ENCODE results near the gene FILIP1L. TPM values are rescaled to one million over a fixed set of nuclear protein-coding genes. Genes with fewer than 3 reads are reported as not detected.
A peak's percentile ranks its signal among the peaks of the same experiment; 100 is the strongest.

Gene FILIP1L
- polyA plus RNA-seq, 1 of the 3 experiments (the other 2 are of a cell fraction), result 26.8 TPM

DNA sequence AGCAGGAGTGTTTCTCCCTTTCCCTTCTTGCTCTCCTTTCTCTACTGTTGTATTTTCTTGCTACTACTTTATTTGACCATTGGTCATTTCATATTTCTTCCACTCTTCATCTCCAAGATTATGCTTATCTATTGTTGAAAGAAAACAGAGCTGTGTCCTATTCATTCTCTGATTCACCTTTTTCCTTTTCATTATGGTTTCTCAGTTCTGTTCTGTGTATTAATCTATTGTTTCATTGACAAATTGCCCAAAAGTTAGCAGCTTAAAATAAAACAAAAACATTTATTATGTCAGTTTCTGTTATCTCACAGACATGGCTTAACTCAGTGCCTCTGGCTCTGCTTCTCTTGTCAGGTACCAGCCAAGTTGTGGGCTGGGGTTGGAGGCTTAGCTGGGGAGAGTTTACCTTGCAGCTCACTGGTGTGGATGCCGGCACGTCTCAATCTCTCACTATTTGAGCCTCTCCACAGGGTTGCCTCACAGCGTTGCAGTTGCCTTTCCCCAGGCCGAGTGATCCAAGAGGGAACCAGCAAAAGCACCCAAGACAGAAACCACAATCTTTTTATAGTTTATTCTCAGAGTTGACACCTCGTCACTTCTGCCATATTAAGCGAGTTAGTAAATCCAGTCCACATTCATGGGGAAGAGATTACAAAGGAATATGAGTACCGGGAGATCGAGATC is 36.9 kb upstream of the FILIP1L start:
- H3K9ac ChIP-seq, result no peak overlapping the region
- no peak overlapping the region for H3K4me2 ChIP-seq
- 97% methylated on average over 8 of the region's 8 CpGs for WGBS (ENCODE audit: low lambda C conversion rate)
- H3K9me2 ChIP-seq, result no peaks in the 10 kb centered on the region
- H3K9me3 ChIP-seq, result peaks cover 13% of the 10 kb centered on the region; the same call in 1 of the 2 replicates
- TF ChIP-seq MEF2A (IDR thresholded peaks at IDR 0.05; ENCODE audit: borderline replicate concordance, low read depth), result no peak
- TF ChIP-seq PBX3 (IDR thresholded peaks at IDR 0.05), result no peak
- no peak for TF ChIP-seq NRF1 (IDR thresholded peaks at IDR 0.05; ENCODE audit: low read depth, low read length)
- 0 out of 2 replicates have a peak, but pooled peaks have one; percentile 25 for TF ChIP-seq GATA2 (CRISPR knock-in tag; IDR thresholded peaks at IDR 0.05)
- TF ChIP-seq YY1 (IDR thresholded peaks at IDR 0.05; ENCODE audit: low read depth), result no peak
- no peak for TF ChIP-seq NFIC (IDR thresholded peaks at IDR 0.05; ENCODE audit: borderline replicate concordance)
- TF ChIP-seq EP300 (IDR thresholded peaks at IDR 0.05; ENCODE audit: borderline replicate concordance in 1 of 2, low read depth in 1 of 2, low read length in 1 of 2), result 0 out of 4 replicates have a peak, but pooled peaks of 1 of the 2 experiments have one; percentile 25
- peak; percentile 39 for TF ChIP-seq TCF12 (IDR thresholded peaks at IDR 0.05)
- H3K4me1 ChIP-seq (ENCODE audit: control insufficient read depth in 1 of 2, insufficient read depth in 2 of 2, low read depth in 1 of 2, low read length in 1 of 2), result peaks cover 0 to 12% of the 10 kb centered on the region in 2 experiments; a peak in 2 of 4 replicates
- no peak overlapping the region for H3K27ac ChIP-seq (ENCODE audit: low read depth in 2 of 2, low read length in 1 of 2)
- ChIA-PET CTCF (interaction anchor here (1.3 to 2.6 kb wide), 2 partner anchors 82 to 103 kb away, joined by 3 to 10 read pairs; no protein-coding TSS in a partner anchor), POLR2A (no interaction called here)
- H3F3A ChIP-seq (replicated peaks; ENCODE audit: insufficient read depth), result no peaks in the 10 kb centered on the region
- H3K36me3 ChIP-seq (replicated peaks in 1 of 2; ENCODE audit: control insufficient read depth in 1 of 2, insufficient read depth in 2 of 2, low read length in 1 of 2), result peaks cover 0 to 10% of the 10 kb centered on the region in 2 experiments
- H3K4me3 ChIP-seq (ENCODE audit: low read depth in 2 of 2, low read length in 1 of 2), result no peak overlapping the region
- no peak overlapping the region for H2AFZ ChIP-seq (ENCODE audit: low read depth)
- DNase-seq, result no peak
- no peaks in the 10 kb centered on the region for H4K20me1 ChIP-seq (ENCODE audit: insufficient read depth)
- H3K27me3 ChIP-seq (ENCODE audit: insufficient read depth), result no peaks in the 10 kb centered on the region
- H3K79me2 ChIP-seq (ENCODE audit: insufficient read depth), result no peaks in the 10 kb centered on the region

DNA sequence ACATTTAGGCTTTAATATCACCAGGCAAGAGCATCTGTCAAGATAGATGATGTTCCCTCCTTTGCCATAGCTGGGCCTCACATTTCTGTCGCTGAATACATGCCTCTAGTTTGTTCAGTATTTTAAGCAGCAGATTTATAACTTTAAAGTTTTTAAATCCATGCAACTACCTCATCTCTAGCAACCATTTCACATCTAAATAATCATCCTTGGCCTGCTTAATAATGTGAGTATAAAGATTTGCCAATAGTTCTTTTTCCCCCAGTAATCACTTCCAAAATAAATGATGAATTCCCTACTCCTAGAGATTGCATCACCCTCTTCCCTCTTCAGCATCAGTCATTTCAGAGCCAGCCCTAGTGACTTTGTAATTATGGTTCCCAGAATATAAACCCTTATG is 36.2 kb upstream of the FILIP1L start:
- no peak for DNase-seq
- ChIA-PET CTCF (interaction anchor here (2.6 kb wide), 1 partner anchor 82 kb away, joined by 10 read pairs; no protein-coding TSS in a partner anchor), POLR2A (no interaction called here)
- Histone ChIP-seq H3K36me3 (replicated peaks in 1 of 2; ENCODE audit: control insufficient read depth in 1 of 2, insufficient read depth in 2 of 2, low read length in 1 of 2) (peaks cover 0 to 6% of the 10 kb centered on the region in 2 experiments), H3K9me3 (peaks cover 7% of the 10 kb centered on the region; the same call in 1 of the 2 replicates), H2AFZ (ENCODE audit: low read depth) (no peak overlapping the region), H3K27ac (ENCODE audit: low read depth in 2 of 2, low read length in 1 of 2) (no peak overlapping the region), H3K4me3 (ENCODE audit: low read depth in 2 of 2, low read length in 1 of 2) (no peak overlapping the region), H3K79me2 (ENCODE audit: insufficient read depth) (no peaks in the 10 kb centered on the region), H4K20me1 (ENCODE audit: insufficient read depth) (no peaks in the 10 kb centered on the region), H3K9me2 (no peaks in the 10 kb centered on the region), H3K27me3 (ENCODE audit: insufficient read depth) (no peaks in the 10 kb centered on the region), H3F3A (replicated peaks; ENCODE audit: insufficient read depth) (no peaks in the 10 kb centered on the region), H3K4me1 (ENCODE audit: control insufficient read depth in 1 of 2, insufficient read depth in 2 of 2, low read depth in 1 of 2, low read length in 1 of 2) (peaks cover 0 to 12% of the 10 kb centered on the region in 2 experiments; a peak in 2 of 4 replicates), H3K9ac (no peak overlapping the region), H3K4me2 (no peak overlapping the region)
- TF ChIP-seq FOXJ3 (CRISPR knock-in tag; IDR thresholded peaks at IDR 0.05), result no peak
- no peak for TF ChIP-seq JUND (IDR thresholded peaks at IDR 0.05)
- TF ChIP-seq EP300 (IDR thresholded peaks at IDR 0.05; ENCODE audit: borderline replicate concordance in 1 of 2, low read depth in 1 of 2, low read length in 1 of 2), result no peak
- no peak for TF ChIP-seq NRF1 (IDR thresholded peaks at IDR 0.05; ENCODE audit: low read depth, low read length)
- TF ChIP-seq SIN3A (IDR thresholded peaks at IDR 0.05; ENCODE audit: borderline replicate concordance, low read depth, low read length), result no peak
- TF ChIP-seq NFIC (IDR thresholded peaks at IDR 0.05; ENCODE audit: borderline replicate concordance), result no peak
- no peak for TF ChIP-seq PBX3 (IDR thresholded peaks at IDR 0.05)
- TF ChIP-seq TAF1 (IDR thresholded peaks at IDR 0.05; ENCODE audit: borderline replicate concordance, low read depth, low read length), result no peak
- no peak for TF ChIP-seq CHD2 (IDR thresholded peaks at IDR 0.05; ENCODE audit: low read length, partially characterized antibody)
- TF ChIP-seq, protein P1, sequence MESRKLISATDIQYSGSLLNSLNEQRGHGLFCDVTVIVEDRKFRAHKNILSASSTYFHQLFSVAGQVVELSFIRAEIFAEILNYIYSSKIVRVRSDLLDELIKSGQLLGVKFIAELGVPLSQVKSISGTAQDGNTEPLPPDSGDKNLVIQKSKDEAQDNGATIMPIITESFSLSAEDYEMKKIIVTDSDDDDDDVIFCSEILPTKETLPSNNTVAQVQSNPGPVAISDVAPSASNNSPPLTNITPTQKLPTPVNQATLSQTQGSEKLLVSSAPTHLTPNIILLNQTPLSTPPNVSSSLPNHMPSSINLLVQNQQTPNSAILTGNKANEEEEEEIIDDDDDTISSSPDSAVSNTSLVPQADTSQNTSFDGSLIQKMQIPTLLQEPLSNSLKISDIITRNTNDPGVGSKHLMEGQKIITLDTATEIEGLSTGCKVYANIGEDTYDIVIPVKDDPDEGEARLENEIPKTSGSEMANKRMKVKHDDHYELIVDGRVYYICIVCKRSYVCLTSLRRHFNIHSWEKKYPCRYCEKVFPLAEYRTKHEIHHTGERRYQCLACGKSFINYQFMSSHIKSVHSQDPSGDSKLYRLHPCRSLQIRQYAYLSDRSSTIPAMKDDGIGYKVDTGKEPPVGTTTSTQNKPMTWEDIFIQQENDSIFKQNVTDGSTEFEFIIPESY (IDR thresholded peaks at IDR 0.05; ENCODE audit: borderline replicate concordance, low read depth), result no peak
- TF ChIP-seq MXI1 (IDR thresholded peaks at IDR 0.05; ENCODE audit: low read depth, low read length), result no peak
- no peak for TF ChIP-seq SMC3 (IDR thresholded peaks at IDR 0.05; ENCODE audit: low read depth, low read length)
- no peak for TF ChIP-seq TCF12 (IDR thresholded peaks at IDR 0.05)
- no peak for TF ChIP-seq RCOR1 (IDR thresholded peaks at IDR 0.05; ENCODE audit: low read length)
- whole genome bisulfite sequencing (ENCODE audit: low lambda C conversion rate), result 92% methylated on average over 1 of the region's 1 CpG

All from SK-N-SH (cell line).